ENCODE results near the gene PCDHGA3. TPM values are rescaled to one million over a fixed set of nuclear protein-coding genes. Genes with fewer than 3 reads are reported as not detected.

Gene PCDHGA3
- total and polyA plus RNA-seq, 9 of the 15 experiments (the other 6 are each of a cell fraction or from before 2014, with no cell fraction given) = 0.13 to 0.28 (median 0.18) TPM; not detected in 2

DNA sequence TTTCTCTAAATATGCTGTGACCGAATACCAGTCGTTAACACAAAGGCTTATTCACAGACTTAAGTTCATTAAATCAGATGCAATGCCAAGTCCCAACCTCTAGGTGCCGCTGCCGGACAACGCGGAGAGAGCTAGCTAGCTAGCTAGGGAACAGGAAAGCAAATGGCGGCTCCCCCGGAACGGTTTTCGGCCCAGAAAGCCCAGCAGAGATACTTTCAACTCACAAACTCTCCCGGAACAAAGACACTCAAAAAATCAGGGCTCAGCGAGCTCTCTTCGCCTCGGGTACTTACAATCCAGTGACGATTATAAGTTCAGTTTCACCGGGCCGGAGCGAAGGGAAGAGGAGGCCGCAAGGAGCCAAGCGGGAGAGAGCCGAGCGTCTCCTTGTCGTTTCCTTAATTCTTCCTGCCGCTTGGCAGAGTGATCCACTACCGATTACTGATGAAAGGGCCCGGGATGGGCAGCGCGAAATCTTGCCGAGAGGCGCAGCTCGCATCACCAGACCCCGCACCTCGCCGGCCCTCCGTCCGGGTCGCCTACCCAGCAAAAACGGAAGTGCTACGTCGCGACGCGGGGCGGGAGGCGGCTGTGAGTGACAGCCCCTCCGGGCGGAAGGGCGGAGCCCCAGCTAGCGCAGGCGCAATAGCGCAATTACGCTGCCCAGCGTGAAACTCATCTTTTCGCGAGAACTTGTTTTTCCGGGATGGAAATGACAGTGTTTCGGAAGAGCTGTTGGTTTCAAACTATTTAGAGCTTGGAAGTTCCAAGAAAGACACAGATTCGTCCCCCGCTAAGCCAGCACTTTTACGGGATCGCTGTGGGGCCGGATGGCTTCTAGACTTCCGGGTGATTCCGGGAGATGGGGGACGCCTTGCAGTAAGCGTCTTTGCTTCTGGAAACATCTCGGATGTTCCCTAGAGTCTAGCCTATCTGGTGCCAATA is 23.1 kb upstream of the PCDHGA3 start, which contains the start of gene TAF7 (continued):
- TF ChIP-seq HCFC1 (IDR thresholded peaks at IDR 0.05; ENCODE audit: low read depth, low read length) = peak; percentile 46; the same call in 1 of the 2 replicates
- TF ChIP-seq, protein P1, sequence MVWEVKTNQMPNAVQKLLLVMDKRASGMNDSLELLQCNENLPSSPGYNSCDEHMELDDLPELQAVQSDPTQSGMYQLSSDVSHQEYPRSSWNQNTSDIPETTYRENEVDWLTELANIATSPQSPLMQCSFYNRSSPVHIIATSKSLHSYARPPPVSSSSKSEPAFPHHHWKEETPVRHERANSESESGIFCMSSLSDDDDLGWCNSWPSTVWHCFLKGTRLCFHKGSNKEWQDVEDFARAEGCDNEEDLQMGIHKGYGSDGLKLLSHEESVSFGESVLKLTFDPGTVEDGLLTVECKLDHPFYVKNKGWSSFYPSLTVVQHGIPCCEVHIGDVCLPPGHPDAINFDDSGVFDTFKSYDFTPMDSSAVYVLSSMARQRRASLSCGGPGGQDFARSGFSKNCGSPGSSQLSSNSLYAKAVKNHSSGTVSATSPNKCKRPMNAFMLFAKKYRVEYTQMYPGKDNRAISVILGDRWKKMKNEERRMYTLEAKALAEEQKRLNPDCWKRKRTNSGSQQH (CRISPR knock-in tag; IDR thresholded peaks at IDR 0.05) = no peak
- 0 out of 2 replicates have a peak, but pooled peaks have one; percentile 53 for TF ChIP-seq TARDBP (IDR thresholded peaks at IDR 0.05)
- TF ChIP-seq ZNF766 (CRISPR knock-in tag; conservative IDR thresholded peaks at IDR 0.05) = no peak
- TF ChIP-seq, protein P2, sequence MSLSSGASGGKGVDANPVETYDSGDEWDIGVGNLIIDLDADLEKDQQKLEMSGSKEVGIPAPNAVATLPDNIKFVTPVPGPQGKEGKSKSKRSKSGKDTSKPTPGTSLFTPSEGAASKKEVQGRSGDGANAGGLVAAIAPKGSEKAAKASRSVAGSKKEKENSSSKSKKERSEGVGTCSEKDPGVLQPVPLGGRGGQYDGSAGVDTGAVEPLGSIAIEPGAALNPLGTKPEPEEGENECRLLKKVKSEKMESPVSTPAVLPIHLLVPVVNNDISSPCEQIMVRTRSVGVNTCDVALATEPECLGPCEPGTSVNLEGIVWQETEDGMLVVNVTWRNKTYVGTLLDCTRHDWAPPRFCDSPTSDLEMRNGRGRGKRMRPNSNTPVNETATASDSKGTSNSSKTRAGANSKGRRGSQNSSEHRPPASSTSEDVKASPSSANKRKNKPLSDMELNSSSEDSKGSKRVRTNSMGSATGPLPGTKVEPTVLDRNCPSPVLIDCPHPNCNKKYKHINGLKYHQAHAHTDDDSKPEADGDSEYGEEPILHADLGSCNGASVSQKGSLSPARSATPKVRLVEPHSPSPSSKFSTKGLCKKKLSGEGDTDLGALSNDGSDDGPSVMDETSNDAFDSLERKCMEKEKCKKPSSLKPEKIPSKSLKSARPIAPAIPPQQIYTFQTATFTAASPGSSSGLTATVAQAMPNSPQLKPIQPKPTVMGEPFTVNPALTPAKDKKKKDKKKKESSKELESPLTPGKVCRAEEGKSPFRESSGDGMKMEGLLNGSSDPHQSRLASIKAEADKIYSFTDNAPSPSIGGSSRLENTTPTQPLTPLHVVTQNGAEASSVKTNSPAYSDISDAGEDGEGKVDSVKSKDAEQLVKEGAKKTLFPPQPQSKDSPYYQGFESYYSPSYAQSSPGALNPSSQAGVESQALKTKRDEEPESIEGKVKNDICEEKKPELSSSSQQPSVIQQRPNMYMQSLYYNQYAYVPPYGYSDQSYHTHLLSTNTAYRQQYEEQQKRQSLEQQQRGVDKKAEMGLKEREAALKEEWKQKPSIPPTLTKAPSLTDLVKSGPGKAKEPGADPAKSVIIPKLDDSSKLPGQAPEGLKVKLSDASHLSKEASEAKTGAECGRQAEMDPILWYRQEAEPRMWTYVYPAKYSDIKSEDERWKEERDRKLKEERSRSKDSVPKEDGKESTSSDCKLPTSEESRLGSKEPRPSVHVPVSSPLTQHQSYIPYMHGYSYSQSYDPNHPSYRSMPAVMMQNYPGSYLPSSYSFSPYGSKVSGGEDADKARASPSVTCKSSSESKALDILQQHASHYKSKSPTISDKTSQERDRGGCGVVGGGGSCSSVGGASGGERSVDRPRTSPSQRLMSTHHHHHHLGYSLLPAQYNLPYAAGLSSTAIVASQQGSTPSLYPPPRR (CRISPR knock-in tag; IDR thresholded peaks at IDR 0.05; ENCODE audit: borderline replicate concordance) = no peak
- TF ChIP-seq POU5F1 (IDR thresholded peaks at IDR 0.05; ENCODE audit: borderline replicate concordance, low read depth, low read length, partially characterized antibody) = no peak
- TF ChIP-seq MEIS2 (IDR thresholded peaks at IDR 0.05; ENCODE audit: partially characterized antibody) = peak; percentile 91
- peak; percentile 55 to 87; a peak in 2 of 4 replicates for TF ChIP-seq MAZ (CRISPR knock-in tag; conservative IDR thresholded peaks at IDR 0.05 in 1 of 2, IDR thresholded peaks at IDR 0.05 in 1 of 2)
- TF ChIP-seq PHB (CRISPR knock-in tag; IDR thresholded peaks at IDR 0.05) = no peak
- TF ChIP-seq FOS (IDR thresholded peaks at IDR 0.05; ENCODE audit: extremely low read depth, insufficient read length) = no peak
- no peak for TF ChIP-seq MECOM (CRISPR knock-in tag; IDR thresholded peaks at IDR 0.05)
- TF ChIP-seq, protein P3, sequence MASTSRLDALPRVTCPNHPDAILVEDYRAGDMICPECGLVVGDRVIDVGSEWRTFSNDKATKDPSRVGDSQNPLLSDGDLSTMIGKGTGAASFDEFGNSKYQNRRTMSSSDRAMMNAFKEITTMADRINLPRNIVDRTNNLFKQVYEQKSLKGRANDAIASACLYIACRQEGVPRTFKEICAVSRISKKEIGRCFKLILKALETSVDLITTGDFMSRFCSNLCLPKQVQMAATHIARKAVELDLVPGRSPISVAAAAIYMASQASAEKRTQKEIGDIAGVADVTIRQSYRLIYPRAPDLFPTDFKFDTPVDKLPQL (IDR thresholded peaks at IDR 0.05; ENCODE audit: extremely low read depth, insufficient read length) = no peak
- peak; percentile 56 for TF ChIP-seq ZNF316 (IDR thresholded peaks at IDR 0.05)
- TF ChIP-seq RCOR1 (IDR thresholded peaks at IDR 0.05; ENCODE audit: borderline replicate concordance in 1 of 2, low read depth in 2 of 2, low read length in 2 of 2) = peak in 1 of 2 experiments; percentile 17; a peak in 1 of 4 replicates
- no peak for TF ChIP-seq ADNP (tag; IDR thresholded peaks at IDR 0.05)
- TF ChIP-seq, protein P4, sequence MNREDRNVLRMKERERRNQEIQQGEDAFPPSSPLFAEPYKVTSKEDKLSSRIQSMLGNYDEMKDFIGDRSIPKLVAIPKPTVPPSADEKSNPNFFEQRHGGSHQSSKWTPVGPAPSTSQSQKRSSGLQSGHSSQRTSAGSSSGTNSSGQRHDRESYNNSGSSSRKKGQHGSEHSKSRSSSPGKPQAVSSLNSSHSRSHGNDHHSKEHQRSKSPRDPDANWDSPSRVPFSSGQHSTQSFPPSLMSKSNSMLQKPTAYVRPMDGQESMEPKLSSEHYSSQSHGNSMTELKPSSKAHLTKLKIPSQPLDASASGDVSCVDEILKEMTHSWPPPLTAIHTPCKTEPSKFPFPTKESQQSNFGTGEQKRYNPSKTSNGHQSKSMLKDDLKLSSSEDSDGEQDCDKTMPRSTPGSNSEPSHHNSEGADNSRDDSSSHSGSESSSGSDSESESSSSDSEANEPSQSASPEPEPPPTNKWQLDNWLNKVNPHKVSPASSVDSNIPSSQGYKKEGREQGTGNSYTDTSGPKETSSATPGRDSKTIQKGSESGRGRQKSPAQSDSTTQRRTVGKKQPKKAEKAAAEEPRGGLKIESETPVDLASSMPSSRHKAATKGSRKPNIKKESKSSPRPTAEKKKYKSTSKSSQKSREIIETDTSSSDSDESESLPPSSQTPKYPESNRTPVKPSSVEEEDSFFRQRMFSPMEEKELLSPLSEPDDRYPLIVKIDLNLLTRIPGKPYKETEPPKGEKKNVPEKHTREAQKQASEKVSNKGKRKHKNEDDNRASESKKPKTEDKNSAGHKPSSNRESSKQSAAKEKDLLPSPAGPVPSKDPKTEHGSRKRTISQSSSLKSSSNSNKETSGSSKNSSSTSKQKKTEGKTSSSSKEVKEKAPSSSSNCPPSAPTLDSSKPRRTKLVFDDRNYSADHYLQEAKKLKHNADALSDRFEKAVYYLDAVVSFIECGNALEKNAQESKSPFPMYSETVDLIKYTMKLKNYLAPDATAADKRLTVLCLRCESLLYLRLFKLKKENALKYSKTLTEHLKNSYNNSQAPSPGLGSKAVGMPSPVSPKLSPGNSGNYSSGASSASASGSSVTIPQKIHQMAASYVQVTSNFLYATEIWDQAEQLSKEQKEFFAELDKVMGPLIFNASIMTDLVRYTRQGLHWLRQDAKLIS (CRISPR knock-in tag; IDR thresholded peaks at IDR 0.05) = peak; percentile 67
